SHP77 (cell line): ENCODE measurements around the gene FNBP1.
"Not testable (repeated sequence)": the region's sequence is repeated elsewhere in the genome, so short reads cannot be mapped to it uniquely, and the experiment has no call there.

Source experiments
- DNase-seq, 2 experiments: peaks; one replicate each; lab custom pipeline; 2025; lab: John Stamatoyannopoulos, UW

FNBP1 gene

DNA sequence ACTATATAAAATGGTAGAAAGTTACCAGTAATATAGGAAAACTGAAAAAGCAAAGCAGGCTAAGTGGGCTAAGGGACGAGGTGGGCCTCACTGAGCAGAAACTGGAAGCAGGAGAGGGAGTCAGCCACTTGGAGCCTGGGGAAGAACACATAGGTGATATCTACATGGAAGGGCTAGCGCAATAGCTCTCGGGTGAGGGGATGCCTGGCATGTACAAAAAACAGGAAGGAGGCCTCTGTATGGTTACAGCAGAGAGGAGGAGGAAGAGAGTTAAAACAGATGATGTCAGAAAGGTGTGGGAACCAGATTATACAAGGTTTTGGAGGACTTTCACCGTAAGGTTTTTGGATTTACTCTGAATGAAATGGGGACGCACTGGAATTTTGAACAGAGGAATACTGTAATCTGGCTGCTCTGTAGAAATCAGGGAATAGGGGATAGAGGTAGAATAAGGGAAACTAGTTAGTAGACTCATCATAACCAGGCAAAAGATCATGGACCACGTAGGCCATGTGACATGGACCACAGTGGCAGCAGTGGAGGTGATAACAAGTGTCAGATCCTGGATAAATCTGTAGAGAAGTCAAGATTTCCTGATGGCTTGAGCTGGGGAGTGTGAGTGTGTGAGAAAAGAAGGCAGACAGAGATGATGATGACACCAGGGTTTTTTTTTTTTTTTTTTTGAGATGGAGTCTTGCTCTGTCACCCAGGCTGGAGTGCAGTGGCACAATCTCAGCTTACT lies 52.5 kb downstream of the FNBP1 start:
- no peak for DNase-seq

DNA sequence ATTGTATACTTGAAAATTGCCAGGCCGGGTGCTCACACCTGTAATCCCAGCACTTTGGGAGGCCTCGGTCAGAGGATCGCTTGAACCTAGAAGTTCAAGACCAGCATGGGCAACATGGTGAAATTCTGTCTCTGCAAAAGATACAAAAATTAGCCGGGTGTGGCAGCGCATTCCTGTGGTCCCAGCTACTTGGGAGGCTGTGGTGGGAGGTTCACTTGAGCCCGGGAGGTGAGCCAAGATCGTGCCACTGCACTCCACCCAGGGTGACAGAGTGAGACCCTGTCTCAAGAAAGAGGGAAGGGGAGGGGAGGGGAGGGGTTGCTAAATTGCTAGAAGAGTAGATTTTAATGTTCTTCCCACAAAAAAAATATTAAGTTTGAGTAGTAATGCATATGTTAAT lies 53.2 kb downstream of the FNBP1 start:
- no peak for DNase-seq

DNA sequence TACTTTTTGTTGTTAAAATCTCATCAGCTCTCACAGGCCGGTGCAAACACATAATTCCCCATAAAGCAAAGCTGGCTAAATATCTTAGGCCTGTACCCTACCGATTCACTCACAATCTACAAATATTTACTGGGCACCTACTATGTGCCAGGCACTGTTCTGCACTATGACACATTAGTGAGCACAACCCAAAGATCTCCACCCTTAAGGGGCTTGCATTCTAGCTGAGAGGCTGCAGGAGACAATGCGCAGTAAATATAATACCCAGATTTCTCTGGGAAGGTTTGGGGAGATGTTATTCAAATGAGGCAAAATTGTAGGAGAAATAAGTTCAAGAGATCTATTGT lies 53.7 kb downstream of the FNBP1 start:
- no peak for DNase-seq

DNA sequence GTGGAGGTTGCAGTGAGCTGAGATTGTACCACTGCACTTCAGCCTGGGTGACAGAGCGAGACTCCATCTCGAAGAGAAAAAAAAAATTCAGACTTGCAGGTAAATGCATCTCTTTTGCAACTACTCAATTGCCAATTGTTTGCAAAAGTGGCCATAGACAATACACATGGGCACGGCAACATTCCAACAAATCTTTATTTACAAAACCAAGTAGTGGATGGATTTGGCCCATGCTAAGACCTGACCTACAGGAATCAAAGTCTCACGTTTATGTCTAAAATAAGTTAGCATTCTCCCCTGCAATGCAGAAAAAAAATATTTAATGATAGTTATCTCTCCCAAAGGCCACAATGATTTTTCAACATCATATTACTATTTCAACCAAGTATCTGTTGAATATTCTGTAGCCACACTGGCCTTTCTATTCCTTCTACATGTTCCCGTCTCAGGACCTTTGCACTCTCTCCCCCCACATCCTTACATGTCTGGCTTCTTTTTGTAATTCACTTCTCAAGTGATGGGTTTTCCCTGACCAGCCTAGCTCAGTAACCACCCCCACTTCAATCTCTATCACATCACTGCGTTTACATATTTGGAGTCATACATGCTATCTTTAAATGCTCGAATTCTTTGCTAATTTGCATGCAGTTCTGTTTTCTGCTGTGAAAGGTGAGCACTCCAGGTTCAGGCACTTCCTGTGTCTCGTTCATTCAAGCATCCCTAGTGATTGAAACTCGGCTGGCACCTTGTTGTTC lies 54.2 kb downstream of the FNBP1 start:
- no peak for DNase-seq

DNA sequence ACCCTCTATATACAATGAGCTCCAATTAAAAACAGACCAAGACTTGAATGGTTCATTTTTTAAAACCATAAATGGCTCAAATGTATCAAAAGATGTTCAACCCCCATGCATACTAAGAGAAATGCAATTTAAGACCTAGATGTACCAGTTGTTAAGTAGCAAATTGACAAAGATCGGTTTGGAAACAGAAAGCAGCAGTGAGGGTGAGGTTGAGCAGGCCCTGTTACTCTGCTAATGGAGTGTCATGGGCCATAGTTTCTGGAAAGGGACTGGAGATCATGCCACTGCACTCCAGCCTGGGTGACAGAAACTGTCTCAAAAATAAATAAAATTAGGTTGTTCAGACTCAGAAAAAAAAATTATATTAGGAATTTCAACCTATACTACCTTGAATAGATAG lies 55.0 kb downstream of the FNBP1 start:
- no peak for DNase-seq

DNA sequence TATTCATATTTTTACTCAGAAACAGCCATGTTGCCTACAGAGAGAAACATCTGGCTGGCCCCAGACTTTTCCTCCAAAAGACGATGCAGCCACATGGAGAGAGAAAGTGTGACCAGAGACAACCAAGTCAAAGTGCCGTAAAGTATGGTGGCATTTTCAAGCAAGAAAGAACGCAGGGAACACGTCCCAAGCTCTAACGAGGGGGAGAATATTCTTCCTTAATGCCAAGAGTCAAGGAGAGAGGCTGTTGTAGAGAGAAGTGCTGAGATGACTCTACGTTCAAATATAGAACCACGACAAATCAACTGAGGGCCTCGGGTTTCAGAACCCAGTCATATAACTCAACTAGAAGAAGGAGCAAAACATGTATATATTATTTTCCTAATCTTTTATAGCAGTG lies 55.9 kb downstream of the FNBP1 start:
- no peak for DNase-seq

DNA sequence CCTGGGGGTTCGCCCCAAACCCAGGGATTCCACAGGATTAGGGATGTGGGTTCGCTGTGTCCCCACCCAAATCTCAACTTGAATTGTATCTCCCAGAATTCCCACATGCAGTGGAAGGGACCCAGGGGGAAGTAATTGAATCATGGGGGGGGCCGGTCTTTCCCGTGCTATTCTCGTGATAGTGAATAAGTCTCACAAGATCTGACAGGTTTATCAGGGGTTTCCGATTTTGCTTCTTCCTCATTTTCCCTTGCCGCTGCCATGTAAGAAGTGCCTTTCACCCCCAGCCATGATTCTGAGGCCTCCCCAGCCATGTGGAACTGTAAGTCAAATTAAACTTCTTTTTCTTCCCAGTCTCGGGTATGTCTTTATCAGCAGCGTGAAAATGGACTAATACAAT lies 58.4 kb downstream of the FNBP1 start:
- DNase-seq = not testable (repeated sequence)

DNA sequence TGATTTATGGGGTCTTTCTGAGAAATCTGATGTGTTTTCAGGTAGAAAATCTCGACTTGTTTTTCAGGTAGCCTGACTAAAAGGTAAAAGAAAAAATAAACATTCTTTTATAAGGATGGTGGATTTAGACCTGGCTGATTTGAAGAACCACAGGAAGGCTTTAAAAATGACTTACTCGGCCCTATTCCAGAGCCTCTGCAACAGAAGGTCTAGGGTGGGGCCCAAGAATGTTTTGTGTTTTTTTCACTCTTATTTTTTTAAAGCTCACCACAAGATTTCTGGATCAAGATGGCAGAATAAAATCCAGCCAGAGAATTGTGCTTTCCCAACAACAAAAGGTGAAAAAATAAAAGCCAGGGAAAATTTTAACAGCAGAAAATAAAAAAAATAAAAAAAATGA lies 59.1 kb downstream of the FNBP1 start:
- no peak for DNase-seq

DNA sequence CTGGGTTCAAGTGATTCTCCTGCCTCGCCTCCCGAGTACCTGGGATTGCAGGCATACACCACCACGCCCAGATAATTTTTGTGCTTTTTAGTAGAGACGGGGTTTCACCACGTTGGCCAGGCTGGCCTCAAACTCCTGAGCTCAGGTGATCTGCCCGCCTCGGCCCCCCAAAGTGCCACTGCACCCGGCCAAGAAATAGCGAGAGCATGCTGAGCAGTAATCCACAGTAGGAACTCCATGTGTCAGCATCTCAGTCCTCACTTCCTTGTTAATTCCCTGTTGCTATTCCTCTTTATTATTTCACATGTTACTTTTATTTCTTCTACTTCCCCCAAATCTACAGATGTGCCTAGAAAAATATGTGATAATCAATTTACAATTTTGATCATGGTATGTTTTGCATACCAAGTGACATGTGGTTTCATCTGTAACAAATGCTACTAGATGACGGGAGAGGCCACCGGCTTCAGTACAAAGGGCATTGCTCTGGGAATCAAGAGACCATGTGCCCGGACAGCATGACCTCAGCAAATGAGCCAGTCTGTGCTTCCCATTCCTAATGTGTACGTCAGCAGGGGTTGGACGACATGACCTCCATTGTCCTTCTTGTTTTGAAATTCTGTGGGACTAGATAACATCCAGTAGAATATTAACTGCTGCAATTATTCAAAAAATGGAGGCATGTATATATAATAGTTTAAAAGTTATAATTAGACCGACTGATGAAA lies 61.6 kb downstream of the FNBP1 start:
- DNase-seq = no peak

DNA sequence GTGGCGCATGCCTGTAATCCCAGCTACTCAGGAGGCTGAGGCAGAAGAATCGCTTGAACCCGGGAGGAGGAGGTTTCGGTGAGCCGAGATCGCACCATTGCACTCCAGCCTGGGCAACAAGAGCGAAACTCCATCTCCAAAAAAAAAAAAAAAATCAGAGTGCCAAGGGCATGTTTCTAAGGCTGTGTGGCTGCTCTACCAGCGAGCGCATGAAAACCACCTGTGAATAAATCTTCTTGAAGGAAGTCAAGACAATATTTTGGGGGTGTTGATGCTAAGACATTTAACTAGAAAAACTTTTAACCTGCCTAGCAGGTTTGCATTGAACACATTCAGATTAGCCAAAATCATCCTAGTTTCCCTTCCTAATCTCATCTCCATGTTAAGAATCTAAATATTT lies 62.8 kb downstream of the FNBP1 start:
- DNase-seq = not testable (repeated sequence)

DNA sequence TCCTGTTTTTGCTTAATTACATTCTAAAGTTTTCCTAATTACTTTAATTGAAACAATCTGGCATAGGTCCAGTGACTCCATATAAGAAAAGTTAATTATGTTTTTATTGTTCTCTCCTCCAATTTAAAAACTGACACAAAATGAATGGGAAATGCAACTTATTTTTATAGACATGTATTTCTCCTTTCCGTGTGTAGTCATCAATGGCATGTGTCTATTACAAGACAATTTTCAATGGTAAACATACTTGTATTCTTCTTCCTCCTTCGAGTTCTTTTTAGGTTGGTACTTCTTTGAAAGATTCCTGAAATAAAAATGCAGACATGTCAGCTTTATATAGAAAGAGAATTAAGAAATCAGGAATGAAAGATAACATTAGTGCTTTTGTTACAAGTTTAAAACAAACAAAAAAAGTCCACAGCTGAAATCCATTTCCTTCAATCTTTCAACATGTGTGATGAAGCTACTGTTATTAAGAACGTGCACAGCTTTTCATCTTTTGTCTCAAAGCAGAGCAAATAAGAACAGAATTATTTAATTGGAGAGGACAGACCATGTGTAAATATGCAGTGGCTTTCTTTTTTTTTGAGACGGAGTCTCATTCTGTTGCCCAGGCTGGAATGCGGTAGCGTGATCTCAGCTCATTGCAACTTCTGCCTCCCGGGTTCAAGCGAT lies 63.8 kb downstream of the FNBP1 start:
- no peak for DNase-seq

DNA sequence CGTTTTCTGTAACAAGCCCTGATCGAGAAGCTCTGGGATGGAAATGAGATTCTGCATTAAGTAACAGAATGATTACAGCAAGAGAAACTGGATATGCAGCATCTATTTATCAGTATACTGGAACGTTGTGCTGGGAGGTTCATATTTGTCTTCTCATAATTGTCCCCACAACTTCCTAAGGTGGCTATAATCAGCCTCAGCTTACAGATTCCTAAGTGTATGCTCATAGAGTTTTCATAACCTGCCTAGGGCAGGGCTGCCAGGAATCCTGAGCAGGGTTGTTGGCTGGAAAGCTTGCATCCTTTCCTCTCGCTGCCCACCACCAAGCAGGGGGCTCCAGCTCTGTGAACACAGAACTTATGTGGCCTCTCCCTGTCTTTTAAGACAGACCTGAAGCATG lies 70.2 kb downstream of the FNBP1 start:
- DNase-seq = no peak

DNA sequence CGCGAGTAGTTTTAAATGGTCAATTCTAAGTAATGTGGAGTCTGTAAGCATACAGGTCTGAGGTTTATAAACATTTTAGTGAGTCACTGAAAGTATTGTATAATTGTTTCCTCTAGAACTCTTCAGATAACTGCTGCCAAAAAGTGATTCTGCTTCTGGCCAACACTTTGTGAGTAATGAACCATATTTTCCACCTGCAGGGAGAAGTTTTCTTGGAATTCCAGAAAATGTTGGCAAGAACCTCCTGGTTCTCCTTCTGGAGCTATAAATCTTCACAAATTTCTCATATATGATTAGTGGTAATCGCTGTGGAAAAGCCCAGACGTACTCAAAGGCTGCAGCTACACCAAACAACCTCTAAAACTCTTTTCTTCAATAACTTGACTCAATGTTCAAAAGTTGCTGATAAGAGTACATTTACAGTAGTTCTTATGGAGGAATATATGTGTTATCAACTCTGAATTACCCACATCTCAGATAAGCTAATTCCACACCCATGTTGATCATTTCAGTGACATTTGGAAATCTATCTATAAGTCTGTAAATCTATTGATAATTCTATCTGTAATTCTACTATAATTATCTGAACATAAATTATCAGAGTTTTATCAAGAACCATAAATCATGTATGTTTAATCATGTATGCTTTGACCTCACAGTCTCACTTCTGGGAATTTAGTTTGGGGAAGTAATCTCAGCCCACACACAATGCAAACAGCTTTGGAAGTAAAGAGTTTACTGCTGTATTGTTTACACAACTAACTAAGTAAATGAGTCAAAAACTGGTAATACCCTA lies 74.1 kb downstream of the FNBP1 start:
- DNase-seq = no peak

DNA sequence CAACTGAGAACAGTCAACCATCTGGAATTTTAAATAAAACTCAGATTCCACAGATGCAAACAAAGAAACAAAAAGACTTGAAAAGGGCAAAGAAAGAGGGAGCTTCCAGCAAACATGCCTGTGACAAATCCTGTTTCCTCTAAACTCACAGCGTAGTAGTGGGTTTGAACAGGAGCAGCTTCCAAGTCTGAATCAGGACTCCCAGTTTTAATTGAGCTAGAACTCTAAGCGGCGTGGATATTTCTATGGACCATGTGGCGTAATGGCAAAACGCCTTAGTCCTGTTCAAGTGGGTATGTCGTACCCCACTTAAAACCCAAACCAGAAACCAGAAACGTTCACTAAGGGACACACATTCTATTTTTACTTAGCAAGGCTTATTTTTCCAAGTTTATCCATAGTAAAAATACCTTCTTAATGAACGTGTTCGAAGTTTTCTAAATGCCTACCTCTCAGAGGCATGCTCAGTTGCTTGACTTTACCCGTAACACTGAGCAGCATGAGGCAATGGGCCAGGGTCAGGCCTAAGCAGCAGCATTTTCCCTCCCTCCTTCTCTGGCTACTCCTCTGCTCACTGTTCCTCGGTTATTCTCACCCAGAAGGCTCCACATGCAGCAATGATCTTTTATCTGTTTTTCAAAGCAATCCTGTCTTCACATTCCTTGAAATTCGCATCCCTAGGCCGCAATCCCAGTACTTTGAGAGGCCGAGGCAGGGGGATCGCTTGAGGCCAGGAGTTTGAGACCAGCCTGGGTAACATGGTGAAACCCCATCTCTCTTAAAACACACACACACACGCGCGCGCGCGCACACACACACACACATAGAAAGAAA lies 77.9 kb downstream of the FNBP1 start:
- no peak for DNase-seq

DNA sequence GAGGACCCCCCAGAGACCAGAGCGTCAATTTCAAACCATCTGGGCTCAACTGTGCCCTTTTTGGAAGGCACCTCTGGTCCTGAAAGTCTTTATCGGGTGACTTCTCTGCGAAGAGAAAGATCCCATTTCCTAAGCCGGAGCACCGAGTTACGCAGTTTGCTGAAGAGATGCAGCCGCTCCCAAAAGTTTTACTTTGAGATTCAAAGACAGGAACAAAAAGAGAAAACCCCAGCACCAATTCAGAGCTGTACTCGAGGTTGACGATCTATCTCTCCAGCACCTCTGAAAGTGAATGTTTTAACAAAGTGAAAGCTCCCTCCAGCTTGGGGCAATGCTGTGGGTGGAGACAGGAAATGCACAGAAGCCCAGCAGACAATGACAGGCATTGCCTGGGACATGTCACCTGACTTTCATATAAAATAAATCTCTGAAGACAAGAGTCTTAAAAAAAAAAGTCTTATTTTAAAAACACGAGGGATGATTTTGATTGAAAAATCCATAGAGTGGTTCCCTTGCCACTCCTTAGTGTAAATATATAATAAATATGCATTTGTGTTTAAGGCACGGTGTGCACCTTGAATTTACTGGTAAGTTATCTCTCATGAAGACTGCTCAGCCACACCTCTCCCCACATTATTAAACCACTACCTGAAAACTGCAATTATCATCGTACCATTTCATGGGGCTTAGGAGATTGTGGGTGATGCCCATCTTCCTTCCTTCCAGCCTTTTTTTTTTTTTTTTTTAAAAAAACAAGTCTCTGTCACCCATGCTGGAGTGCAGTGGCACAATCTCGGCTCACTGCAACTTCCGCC lies 79.9 kb downstream of the FNBP1 start:
- DNase-seq = no peak

DNA sequence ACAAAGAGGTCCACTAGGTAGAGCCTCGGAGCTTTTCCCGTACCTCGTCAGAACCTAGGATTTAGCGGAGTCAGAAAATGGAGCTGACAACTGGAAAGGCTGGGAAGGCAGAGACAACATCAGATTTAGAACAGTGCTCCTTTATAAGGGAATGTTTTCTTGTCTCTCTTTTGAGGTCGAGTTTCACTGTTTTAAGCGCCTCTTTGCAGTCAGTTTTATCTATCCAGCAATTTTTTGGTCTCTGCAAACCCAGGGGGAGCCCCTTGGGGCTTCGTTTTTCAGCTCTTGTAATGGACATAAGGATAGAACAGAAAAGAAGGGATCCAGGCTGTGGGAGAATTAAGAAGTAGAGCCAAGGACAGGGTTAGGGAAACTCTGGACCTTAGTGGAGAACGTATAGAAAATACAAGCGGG lies 80.5 kb downstream of the FNBP1 start:
- no peak for DNase-seq

DNA sequence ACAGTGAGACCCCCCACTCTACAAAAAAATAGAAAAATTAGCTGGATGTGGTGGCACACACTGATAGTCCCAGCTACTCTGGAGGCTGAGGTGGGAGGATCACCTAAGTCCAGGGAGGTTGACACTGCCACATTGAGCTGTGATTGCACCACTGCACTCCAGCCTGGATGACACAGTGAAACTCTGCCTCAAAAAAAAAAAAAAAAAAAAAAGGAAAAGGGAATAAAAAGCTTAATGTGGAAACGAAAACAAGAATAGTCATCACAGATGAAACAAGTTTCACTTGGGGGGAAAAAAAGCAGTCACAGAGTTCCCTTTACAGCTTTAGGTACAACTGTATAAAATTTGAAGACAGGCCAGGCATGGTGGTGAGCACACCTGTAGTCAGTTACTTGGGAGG lies 84.2 kb downstream of the FNBP1 start:
- DNase-seq = no peak

DNA sequence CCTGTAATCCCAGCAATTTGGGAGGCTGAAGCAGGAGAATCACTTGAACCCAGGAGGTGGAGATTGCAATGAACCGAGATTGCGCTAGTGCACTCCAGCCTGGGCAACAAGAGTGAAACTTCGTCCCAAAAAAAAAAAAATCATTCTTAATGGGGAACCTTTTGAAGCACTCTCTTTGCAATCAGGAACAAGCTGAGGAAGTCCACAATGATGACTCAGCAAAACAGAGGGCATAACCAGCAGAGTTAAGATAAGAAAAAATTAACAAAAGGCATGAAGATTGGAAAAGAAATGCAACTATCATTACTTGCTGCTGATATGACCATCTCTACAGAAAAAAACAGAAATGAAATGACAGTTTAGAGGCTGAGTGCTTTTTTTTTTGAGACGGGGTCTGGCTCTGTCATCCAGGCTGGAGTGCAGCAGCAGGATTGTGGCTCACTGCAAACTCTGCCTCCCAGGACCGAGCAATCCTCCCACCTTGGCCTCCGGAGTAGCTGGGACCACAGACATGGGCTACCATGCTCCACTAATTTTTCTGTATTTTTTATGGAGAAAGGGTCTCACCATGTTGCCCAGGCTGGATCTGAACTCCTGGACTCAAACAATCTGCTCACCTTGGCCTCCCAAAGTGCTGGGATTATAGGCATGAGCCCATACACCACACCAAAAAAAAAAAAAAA lies 88.0 kb downstream of the FNBP1 start:
- no peak for DNase-seq

DNA sequence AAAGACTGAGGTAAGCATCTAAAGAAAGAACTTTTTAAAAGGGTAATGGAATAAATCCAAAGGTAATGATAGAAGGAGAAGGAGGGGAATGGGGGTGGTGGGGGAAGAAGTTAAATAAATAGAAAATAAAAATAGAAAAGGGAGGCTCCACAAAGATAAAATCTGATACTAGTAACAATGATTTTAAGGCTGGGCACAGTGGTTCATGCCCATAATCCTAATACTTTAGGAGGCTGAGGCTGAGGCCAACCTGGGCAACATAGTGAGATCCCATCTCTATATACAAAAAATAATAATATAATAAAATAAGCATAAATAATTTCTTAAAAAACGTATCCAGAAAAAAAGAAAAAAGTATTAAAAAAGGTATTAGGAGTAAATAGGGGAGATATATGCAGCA lies 89.3 kb downstream of the FNBP1 start:
- DNase-seq = no peak
